ENCODE measurements around the gene B3GLCT. TPM values are rescaled to one million over a fixed set of nuclear protein-coding genes. Genes with fewer than 3 reads are reported as not detected.

The B3GLCT gene
- polyA plus RNA-seq, 3 donors from 2014 or later: 9.0 to 16.9 (median 9.8) TPM

DNA sequence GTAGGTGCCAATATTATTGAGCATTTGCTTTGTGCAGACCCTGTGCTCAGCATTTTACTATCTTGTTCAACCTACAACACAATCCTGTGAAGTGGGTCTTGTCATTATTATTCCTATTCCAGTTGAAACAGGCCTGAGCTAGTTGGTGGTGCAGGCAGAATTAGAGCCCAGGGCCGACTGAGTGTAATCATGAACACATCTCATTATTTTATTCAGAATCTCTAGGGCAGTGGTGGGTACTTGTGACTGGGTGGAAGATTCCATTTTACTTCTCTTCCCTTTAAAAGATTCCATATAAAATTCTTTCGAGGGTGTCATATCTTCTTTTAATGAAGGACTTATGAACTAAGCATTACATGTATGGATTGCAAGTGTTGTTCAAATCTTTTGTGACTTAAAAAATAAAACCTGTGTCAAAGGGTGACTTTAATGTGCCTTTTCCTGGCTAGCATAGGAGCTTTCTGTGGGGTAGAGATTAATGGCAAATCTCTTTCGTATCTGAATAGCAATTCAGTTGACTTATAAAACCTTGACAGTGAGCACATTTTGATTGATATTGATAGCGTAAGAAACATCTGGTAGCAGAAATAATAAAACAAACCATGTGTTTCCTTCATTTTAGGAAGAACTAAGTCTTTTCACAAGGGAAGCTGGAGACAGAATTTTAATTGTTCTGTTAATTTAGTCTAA is 20.3 kb downstream of the B3GLCT start:
- Mint-ChIP-seq H3K4me3 (no peak overlapping the region), H3K27me3 (ENCODE audit: low read depth in 3 of 3) (no peaks in the 10 kb centered on the region), H3K27ac (no peak overlapping the region), H3K9me3 (no peaks in the 10 kb centered on the region), H3K36me3 (peaks cover 0 to 8% (median 3%) of the 10 kb centered on the region in 3 donors), H3K4me1 (no peaks in the 10 kb centered on the region)
- DNase-seq: no peak

GRCh38 chr13:31221057-31221456 is 21.3 kb downstream of the B3GLCT start:
- Mint-ChIP-seq H3K4me1 (no peaks in the 10 kb centered on the region), H3K9me3 (no peaks in the 10 kb centered on the region), H3K36me3 (peaks cover 0 to 10% (median 3%) of the 10 kb centered on the region in 3 donors), H3K27me3 (ENCODE audit: low read depth in 3 of 3) (no peaks in the 10 kb centered on the region), H3K4me3 (no peak overlapping the region), H3K27ac (no peak overlapping the region)
- no peak for DNase-seq

GRCh38 chr13:31223215-31223614 is 23.4 kb downstream of the B3GLCT start:
- Mint-ChIP-seq H3K4me1 (no peaks in the 10 kb centered on the region), H3K27ac (no peak overlapping the region), H3K27me3 (ENCODE audit: low read depth in 3 of 3) (no peaks in the 10 kb centered on the region), H3K36me3 (peaks cover 0 to 12% (median 3%) of the 10 kb centered on the region in 3 donors), H3K4me3 (no peak overlapping the region), H3K9me3 (no peaks in the 10 kb centered on the region)
- DNase-seq: no peak

DNA sequence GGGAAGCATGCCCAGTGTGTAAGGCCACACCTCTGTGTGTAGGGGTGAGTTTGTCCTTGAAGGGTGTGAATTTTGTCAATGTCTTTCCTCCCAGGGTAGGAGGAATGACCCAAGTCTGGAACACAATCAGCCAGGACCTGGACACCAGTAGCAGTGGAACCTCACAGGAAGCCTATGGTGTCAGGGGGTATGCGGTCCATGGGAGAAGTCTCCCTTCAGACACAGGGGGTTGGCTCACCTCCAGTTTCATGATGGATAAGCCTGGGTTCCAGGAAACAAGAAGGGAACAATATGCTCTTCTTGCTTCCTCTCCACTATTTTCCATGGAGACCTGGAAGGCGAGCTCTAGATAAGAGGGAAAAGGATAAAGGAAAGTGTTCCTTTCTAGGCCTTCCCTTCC is 23.9 kb downstream of the B3GLCT start:
- Mint-ChIP-seq H3K4me1 (no peaks in the 10 kb centered on the region), H3K9me3 (no peaks in the 10 kb centered on the region), H3K27ac (no peak overlapping the region), H3K4me3 (no peak overlapping the region), H3K36me3 (peaks cover 0 to 12% (median 3%) of the 10 kb centered on the region in 3 donors), H3K27me3 (ENCODE audit: low read depth in 3 of 3) (no peaks in the 10 kb centered on the region)
- no peak for DNase-seq

GRCh38 chr13:31224174-31224669 is 24.4 kb downstream of the B3GLCT start:
- H3K4me3 Mint-ChIP-seq: no peak overlapping the region
- no peaks in the 10 kb centered on the region for H3K9me3 Mint-ChIP-seq
- DNase-seq: no peak

DNA sequence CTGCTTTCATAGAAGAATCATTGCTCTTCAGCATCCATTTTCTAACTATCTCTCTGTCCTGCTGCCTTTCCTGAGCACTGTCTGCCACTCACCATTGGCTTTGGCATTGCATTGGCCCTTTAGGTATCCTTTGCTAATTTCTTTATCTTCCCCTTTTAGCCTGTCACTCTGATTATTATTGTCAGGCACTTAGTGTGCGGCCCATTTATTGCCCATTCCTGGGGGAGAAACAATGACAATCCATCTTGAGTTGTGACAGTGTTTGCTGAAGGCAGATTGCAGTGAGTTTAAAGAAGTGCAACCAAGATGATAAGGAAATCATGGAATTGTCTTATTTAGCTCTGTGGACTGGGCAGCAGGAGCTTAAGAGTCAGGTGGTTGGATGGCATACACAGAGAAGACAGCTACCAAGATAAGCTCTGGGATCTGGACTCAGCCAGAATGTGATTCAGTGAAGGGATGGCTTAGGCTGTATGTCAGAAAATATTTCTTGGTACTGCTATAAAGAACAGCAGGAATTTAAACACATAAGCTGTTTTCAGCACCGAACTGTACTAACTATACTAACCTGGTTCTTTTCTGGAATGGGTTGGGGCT is 25.3 kb downstream of the B3GLCT start:
- H3K27me3 Mint-ChIP-seq (ENCODE audit: low read depth in 3 of 3): no peaks in the 10 kb centered on the region
- DNase-seq: no peak
- H3K4me1 Mint-ChIP-seq: no peaks in the 10 kb centered on the region
- no peak overlapping the region for H3K4me3 Mint-ChIP-seq
- H3K36me3 Mint-ChIP-seq: peaks cover 0 to 12% (median 4%) of the 10 kb centered on the region in 3 donors
- H3K9me3 Mint-ChIP-seq: no peaks in the 10 kb centered on the region
- H3K27ac Mint-ChIP-seq: no peak overlapping the region

More at GRCh38 chr13:31224174-31224669, 24.4 kb downstream of the B3GLCT start:
- no peaks in the 10 kb centered on the region for H3K27me3 Mint-ChIP-seq (ENCODE audit: low read depth in 3 of 3)
- H3K27ac Mint-ChIP-seq: no peak overlapping the region
- H3K4me1 Mint-ChIP-seq: no peaks in the 10 kb centered on the region
- H3K36me3 Mint-ChIP-seq: peaks cover 0 to 12% (median 3%) of the 10 kb centered on the region in 3 donors

GRCh38 chr13:31225998-31226675 is 26.4 kb downstream of the B3GLCT start:
- no peak overlapping the region for H3K4me3 Mint-ChIP-seq
- H3K27ac Mint-ChIP-seq: no peak overlapping the region
- H3K27me3 Mint-ChIP-seq (ENCODE audit: low read depth in 3 of 3): no peaks in the 10 kb centered on the region
- no peaks in the 10 kb centered on the region for H3K9me3 Mint-ChIP-seq
- H3K4me1 Mint-ChIP-seq: no peaks in the 10 kb centered on the region
- DNase-seq: no peak
- peaks cover 0 to 12% (median 6%) of the 10 kb centered on the region in 3 donors for H3K36me3 Mint-ChIP-seq

GRCh38 chr13:31227063-31227462 is 27.3 kb downstream of the B3GLCT start:
- H3K27ac Mint-ChIP-seq: no peak overlapping the region
- H3K9me3 Mint-ChIP-seq: no peaks in the 10 kb centered on the region
- no peaks in the 10 kb centered on the region for H3K4me1 Mint-ChIP-seq
- DNase-seq: no peak
- no peak overlapping the region for H3K4me3 Mint-ChIP-seq
- peaks cover 0 to 18% (median 10%) of the 10 kb centered on the region in 3 donors for H3K36me3 Mint-ChIP-seq
- H3K27me3 Mint-ChIP-seq (ENCODE audit: low read depth in 3 of 3): no peaks in the 10 kb centered on the region

DNA sequence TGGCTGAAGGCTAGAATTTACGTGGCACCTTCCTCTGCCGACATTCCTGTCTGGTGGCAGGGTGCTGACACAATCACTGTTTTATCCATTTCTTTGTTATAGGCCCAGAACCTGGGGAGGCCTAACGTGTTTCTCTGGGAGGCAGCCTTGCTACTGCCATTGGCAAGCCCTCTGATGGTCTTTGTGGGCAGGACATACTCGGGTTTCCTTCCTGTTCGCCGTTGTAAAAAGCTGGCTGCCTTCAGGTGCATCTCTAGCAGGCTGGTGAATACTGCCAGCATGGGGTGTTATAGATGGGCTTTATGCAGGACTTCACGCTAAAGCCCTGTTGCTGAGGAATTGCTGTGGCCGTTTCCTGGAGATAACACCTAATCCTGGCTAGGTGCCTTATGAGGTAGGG is 28.1 kb downstream of the B3GLCT start:
- peaks cover 0 to 18% (median 15%) of the 10 kb centered on the region in 3 donors for H3K36me3 Mint-ChIP-seq
- H3K4me3 Mint-ChIP-seq: no peak overlapping the region
- H3K27ac Mint-ChIP-seq: no peak overlapping the region
- DNase-seq: no peak
- no peaks in the 10 kb centered on the region for H3K27me3 Mint-ChIP-seq (ENCODE audit: low read depth in 3 of 3)
- no peaks in the 10 kb centered on the region for H3K4me1 Mint-ChIP-seq
- H3K9me3 Mint-ChIP-seq: no peaks in the 10 kb centered on the region

DNA sequence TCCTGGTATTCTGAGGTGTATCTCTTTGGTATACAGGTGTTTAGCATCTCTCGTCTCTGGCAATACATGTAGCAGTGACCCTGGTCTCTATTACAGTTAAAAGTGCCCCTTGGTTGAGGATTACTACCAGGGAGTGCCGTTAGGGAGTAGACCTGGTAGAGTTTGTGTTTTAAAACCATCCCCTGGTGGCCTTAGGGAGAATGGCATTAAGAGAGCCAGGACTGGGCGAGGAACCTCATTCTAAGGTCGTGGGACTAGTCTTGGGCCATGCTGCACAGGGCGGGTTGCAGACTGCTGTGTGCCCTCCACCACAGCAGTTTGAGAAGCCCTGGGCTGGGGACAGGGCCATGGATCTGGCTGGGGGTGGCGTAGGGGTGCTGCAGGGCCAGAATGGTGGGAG is 35.0 kb downstream of the B3GLCT start:
- peaks cover 0 to 21% (median 6%) of the 10 kb centered on the region in 3 donors for H3K36me3 Mint-ChIP-seq
- peaks cover 2 to 3% (median 2%) of the 10 kb centered on the region in 3 donors for H3K27me3 Mint-ChIP-seq (ENCODE audit: low read depth in 3 of 3)
- DNase-seq: no peak
- H3K27ac Mint-ChIP-seq: no peak overlapping the region
- H3K9me3 Mint-ChIP-seq: no peaks in the 10 kb centered on the region
- no peaks in the 10 kb centered on the region for H3K4me1 Mint-ChIP-seq
- H3K4me3 Mint-ChIP-seq: no peak overlapping the region

DNA sequence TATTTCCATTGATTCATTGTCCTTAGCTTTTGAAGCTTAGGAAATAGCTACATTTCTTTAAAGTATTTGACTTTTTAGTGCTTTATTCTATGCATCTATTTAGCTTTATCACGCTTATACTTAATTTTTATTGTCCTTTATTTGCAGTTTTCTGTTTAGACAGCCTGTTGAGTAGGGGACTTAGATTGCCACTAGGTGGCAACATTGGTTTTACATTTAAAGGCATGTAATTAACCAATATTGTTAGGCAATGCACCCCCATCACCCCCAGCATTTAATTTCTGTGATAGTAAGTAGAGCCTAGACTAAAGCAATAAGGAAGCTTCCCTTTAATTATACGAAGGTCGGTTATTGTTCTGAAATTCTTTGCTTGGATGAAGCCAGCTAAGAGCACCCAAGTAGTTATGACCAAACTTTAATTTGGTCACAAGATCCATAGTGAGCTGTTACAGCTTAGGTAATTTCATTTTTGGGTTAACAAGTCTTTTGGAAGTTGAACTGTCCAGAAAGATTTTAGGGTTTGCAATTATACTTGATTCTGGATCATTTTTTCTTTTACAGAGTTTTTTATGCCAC is 36.5 kb downstream of the B3GLCT start:
- H3K9me3 Mint-ChIP-seq: no peaks in the 10 kb centered on the region
- H3K4me3 Mint-ChIP-seq: no peak overlapping the region
- peaks cover 0 to 16% (median 6%) of the 10 kb centered on the region in 3 donors for H3K36me3 Mint-ChIP-seq
- no peak overlapping the region for H3K27ac Mint-ChIP-seq
- no peaks in the 10 kb centered on the region for H3K4me1 Mint-ChIP-seq
- peaks cover 2 to 3% (median 2%) of the 10 kb centered on the region in 3 donors for H3K27me3 Mint-ChIP-seq (ENCODE audit: low read depth in 3 of 3)
- peak; percentile 3 to 16 (median 6) for DNase-seq

DNA sequence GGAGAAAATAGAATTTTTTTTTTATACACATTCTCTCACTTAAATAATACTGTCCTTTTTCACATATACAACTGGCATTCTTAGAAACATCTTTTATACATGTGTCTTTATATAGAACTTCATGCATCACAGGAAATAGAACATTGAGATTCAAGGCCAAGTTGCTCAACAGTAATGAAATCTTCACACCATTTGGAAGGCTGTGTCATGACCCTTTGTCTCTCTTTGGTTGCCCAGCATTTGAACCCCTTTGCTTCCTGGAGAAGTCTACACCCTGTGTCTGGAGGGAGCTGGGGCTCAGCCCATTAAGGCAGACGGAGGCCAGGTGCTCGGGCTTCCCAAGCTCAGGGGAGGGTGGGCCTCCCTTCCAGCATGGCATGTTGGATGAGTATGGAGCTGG is 41.1 kb downstream of the B3GLCT start:
- no peaks in the 10 kb centered on the region for H3K27me3 Mint-ChIP-seq (ENCODE audit: low read depth in 3 of 3)
- no peaks in the 10 kb centered on the region for H3K9me3 Mint-ChIP-seq
- no peak overlapping the region for H3K27ac Mint-ChIP-seq
- no peak for DNase-seq
- no peaks in the 10 kb centered on the region for H3K4me1 Mint-ChIP-seq
- no peak overlapping the region for H3K4me3 Mint-ChIP-seq
- H3K36me3 Mint-ChIP-seq: peaks cover 0 to 6% (median 0%) of the 10 kb centered on the region in 3 donors

- Mint-ChIP-seq H3K27me3 (ENCODE audit: low read depth in 3 of 3) (no peaks in the 10 kb centered on the region), H3K4me3 (no peak overlapping the region), H3K36me3 (peaks cover 0 to 6% (median 3%) of the 10 kb centered on the region in 3 donors), H3K4me1 (no peaks in the 10 kb centered on the region), H3K9me3 (no peaks in the 10 kb centered on the region), H3K27ac (no peak overlapping the region)
- DNase-seq: no peak
Measured at GRCh38 chr13:31242367-31242766, 42.6 kb downstream of the B3GLCT start.

GRCh38 chr13:31242916-31243315 is 43.1 kb downstream of the B3GLCT start:
- no peak overlapping the region for H3K4me3 Mint-ChIP-seq
- H3K27ac Mint-ChIP-seq: no peak overlapping the region
- no peaks in the 10 kb centered on the region for H3K4me1 Mint-ChIP-seq
- DNase-seq: no peak
- H3K27me3 Mint-ChIP-seq (ENCODE audit: low read depth in 3 of 3): no peaks in the 10 kb centered on the region
- H3K9me3 Mint-ChIP-seq: no peaks in the 10 kb centered on the region
- H3K36me3 Mint-ChIP-seq: peaks cover 0 to 6% (median 3%) of the 10 kb centered on the region in 3 donors

Measured in immature natural killer cell (primary cell).